CD4-positive, CD25-positive, alpha-beta regulatory T cell (primary cell): ENCODE results near the gene IGDCC3. TPM values are rescaled to one million over a fixed set of nuclear protein-coding genes. Genes with fewer than 3 reads are reported as not detected.

Experiments used
- ATAC-seq, 2 donors: fragments of 150-1000 bp; cut with Tn5 transposase; one replicate each; pipeline ENCODE4 v1.10.0; 2021; ENCODE audit warnings: low read depth in 2 of 2, moderate number of reproducible peaks in 2 of 2, moderate library complexity in 1 of 2
- DNase-seq, 3 donors: peaks; one replicate each; pipeline versions ENCODE4 v3.0.0 to v3.0.0-alpha.2; 2012 to 2022; ENCODE audit warnings: mixed read lengths in 1 of 3
- H3K27ac ChIP-seq: one replicate; pipeline ENCODE4 v1.7.0; 2013; ENCODE audit warnings: mild to moderate bottlenecking, low read length; ENCODE audit not compliant: insufficient read depth, poor library complexity, severe bottlenecking
- H3K27me3 ChIP-seq: one replicate; pipeline ENCODE4 v1.7.0; 2013; ENCODE audit warnings: low read length; ENCODE audit not compliant: control insufficient read depth, insufficient read depth
- H3K36me3 ChIP-seq: one replicate; pipeline ENCODE4 v1.7.0; 2013; ENCODE audit warnings: mild to moderate bottlenecking, low read length, moderate library complexity; ENCODE audit not compliant: control insufficient read depth, insufficient read depth
- H3K4me1 ChIP-seq: 2 replicates; pipeline ENCODE4 v1.7.0; 2013; ENCODE audit warnings: mild to moderate bottlenecking, low read length; ENCODE audit not compliant: insufficient read depth, control insufficient read depth, poor library complexity, severe bottlenecking
- H3K4me3 ChIP-seq: one replicate; pipeline ENCODE4 v1.7.0; 2013; ENCODE audit warnings: low read depth, mild to moderate bottlenecking, low read length, moderate library complexity
- H3K9me3 ChIP-seq, 2 experiments: 1 replicate in 1 of 2; 2 replicates in 1 of 2; pipeline ENCODE4 v1.7.0; 2013; ENCODE audit warnings: low read length in 2 of 2, mild to moderate bottlenecking in 1 of 2, moderate library complexity in 1 of 2; ENCODE audit not compliant: control insufficient read depth in 2 of 2
- H3K27ac Mint-ChIP-seq, 3 donors: one replicate each; pipeline ENCODE4 v1.8.0; 2020 to 2022; ENCODE audit warnings: mild to moderate bottlenecking in 3 of 3, mixed read lengths in 3 of 3, moderate library complexity in 2 of 3
- H3K27me3 Mint-ChIP-seq: one replicate; pipeline ENCODE4 v1.8.0; 2022; ENCODE audit warnings: mild to moderate bottlenecking, mixed read lengths
- H3K36me3 Mint-ChIP-seq: one replicate; pipeline ENCODE4 v1.8.0; 2020; ENCODE audit warnings: mixed read lengths
- H3K4me1 Mint-ChIP-seq, 4 donors: one replicate each; pipeline ENCODE4 v1.8.0; 2020 to 2022; ENCODE audit warnings: mixed read lengths in 4 of 4, mild to moderate bottlenecking in 1 of 4
- H3K4me3 Mint-ChIP-seq, 4 donors: one replicate each; pipeline ENCODE4 v1.8.0; 2020 to 2022; ENCODE audit warnings: mild to moderate bottlenecking in 4 of 4, mixed read lengths in 4 of 4, moderate library complexity in 3 of 4
- H3K9me3 Mint-ChIP-seq, 7 donors: one replicate each; pipeline ENCODE4 v1.8.0; 2020 to 2022; ENCODE audit warnings: mixed read lengths in 7 of 7, mild to moderate bottlenecking in 3 of 7, moderate library complexity in 2 of 7
- polyA plus RNA-seq, 4 donors: library from polyadenylated mRNA; unstranded; fragments of 300-500 nt; fragmentation: Illumina TruSeq; gene quantifications; one replicate each; pipeline ENCODE4 v1.2.3, GENCODE V29; 2021
- total RNA-seq: library from RNA; stranded (reverse); gene quantifications from one replicate; pipeline ENCODE4 v1.2.3, GENCODE V29; 2022

The IGDCC3 gene
- total and polyA plus RNA-seq, 5 donors from 2014 or later = not detected

DNA sequence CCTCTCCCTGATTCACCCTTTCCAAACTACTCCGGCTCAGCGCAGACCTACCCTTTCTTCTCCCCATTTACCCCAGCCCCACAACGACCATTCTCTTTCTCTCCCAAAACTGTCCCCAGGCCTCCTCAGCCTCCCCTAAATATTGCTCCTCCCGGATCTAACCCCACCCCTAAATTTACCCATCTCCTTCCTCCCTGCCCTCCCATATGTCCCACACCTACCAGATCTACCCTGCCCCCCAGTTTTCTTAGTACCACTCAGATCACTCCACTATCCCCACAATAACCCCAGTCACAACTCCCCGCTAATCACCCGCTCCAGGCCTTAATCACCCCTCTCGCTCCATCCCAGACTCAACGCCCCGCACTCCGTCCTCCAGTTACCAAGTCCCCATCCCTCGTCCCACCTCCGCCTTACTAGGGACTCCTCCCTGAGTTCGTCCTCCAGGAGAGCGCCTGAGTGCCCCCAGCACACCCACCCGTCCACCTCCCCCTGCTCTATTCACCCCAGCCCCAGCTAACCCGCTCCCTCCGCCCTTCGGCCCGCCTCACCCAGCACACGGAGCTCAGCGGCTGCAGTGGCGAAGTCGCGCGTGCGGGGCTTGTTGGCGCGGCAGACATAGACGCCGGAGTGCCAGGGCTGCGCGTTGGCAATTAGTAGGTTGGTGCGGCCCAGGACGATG lies 18.6 kb upstream of the IGDCC3 start:
- no peak for ATAC-seq
- no peaks in the 10 kb centered on the region for H3K9me3 ChIP-seq
- no peak overlapping the region for H3K4me3 ChIP-seq
- no peaks in the 10 kb centered on the region for H3K36me3 ChIP-seq
- H3K27me3 Mint-ChIP-seq = peaks cover 48% of the 10 kb centered on the region
- H3K4me1 ChIP-seq = no peaks in the 10 kb centered on the region
- H3K4me3 Mint-ChIP-seq = peak overlapping the region in 1 of 4 donors; percentile 29
- peaks cover 26% of the 10 kb centered on the region for H3K27me3 ChIP-seq
- H3K9me3 Mint-ChIP-seq = peaks cover 0 to 2% (median 0%) of the 10 kb centered on the region in 7 donors
- DNase-seq = no peak
- no peak overlapping the region for H3K27ac Mint-ChIP-seq
- peaks cover 0 to 12% (median 1%) of the 10 kb centered on the region in 4 donors for H3K4me1 Mint-ChIP-seq
- H3K36me3 Mint-ChIP-seq = no peaks in the 10 kb centered on the region
- no peak overlapping the region for H3K27ac ChIP-seq

DNA sequence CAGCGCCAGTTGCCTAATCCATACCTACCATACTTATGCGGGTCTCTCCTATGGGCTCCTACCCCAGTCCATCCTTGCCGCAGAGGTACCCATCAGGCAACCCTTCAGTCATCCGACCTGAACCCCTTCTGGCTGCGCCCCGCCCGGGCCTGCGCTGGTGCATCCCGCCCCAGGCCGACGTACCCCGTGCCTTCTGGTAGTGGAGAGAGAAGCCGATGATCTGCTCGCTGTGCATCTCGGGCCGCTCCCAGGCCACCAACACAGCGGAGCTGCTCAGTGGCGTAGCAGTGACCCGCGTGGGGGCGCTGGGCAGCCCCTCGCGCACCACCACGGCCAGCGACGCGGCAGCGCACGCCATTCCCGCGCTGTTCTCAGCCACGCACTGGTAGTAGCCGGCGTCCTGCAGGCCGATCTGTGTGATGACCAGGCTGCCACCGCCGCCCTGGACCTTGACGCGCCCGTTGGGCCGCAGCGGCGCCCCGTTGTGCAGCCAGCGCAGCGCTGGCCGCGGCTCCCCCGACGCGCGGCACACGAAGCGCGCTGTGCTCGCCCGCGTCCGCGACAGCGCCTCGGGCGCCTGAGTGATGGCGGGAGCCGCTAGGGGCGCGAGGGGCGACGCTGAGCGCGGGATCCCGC lies 17.9 kb upstream of the IGDCC3 start:
- no peaks in the 10 kb centered on the region for H3K36me3 Mint-ChIP-seq

DNA sequence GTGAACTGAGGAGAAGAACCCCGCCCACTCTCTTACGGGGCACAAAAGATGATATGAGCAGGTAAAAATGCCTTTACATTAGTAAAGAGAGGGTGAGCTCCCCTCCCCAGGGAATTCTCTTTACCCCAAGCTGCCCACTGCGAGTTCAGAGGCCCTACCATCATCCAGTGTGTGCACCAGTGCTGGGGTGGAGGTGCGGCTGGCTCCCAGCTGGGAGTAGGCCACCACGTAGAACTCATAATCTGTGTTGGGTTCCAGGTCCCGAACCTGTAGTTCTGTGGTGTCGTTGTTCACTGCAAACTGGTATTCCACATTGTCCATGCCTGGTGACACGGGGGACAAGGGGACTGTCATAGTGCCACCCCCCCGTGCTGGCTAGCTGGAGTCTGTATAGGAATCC lies 17.1 kb upstream of the IGDCC3 start:
- ATAC-seq (no peak), DNase-seq (no peak)
- H3K36me3 ChIP-seq = no peaks in the 10 kb centered on the region
- H3K9me3 ChIP-seq = no peaks in the 10 kb centered on the region
- Mint-ChIP-seq H3K27me3 (peaks cover 56% of the 10 kb centered on the region), H3K27ac (no peak overlapping the region), H3K4me3 (no peak overlapping the region), H3K36me3 (no peaks in the 10 kb centered on the region), H3K4me1 (peaks cover 0 to 9% (median 1%) of the 10 kb centered on the region in 4 donors), H3K9me3 (peaks cover 0 to 2% (median 0%) of the 10 kb centered on the region in 7 donors)
- no peak overlapping the region for H3K4me3 ChIP-seq
- no peaks in the 10 kb centered on the region for H3K4me1 ChIP-seq
- no peak overlapping the region for H3K27ac ChIP-seq
- peaks cover 23% of the 10 kb centered on the region for H3K27me3 ChIP-seq

More for the DNA sequence above, 17.9 kb upstream of the IGDCC3 start:
- Mint-ChIP-seq H3K27me3 (peaks cover 50% of the 10 kb centered on the region), H3K4me1 (peaks cover 0 to 9% (median 1%) of the 10 kb centered on the region in 4 donors), H3K9me3 (peaks cover 0 to 2% (median 0%) of the 10 kb centered on the region in 7 donors), H3K27ac (no peak overlapping the region), H3K4me3 (no peak overlapping the region)
- Histone ChIP-seq H3K4me3 (no peak overlapping the region), H3K27me3 (peaks cover 26% of the 10 kb centered on the region), H3K36me3 (no peaks in the 10 kb centered on the region), H3K9me3 (no peaks in the 10 kb centered on the region), H3K27ac (no peak overlapping the region), H3K4me1 (no peaks in the 10 kb centered on the region)
- no peak for ATAC-seq
- DNase-seq = no peak

- H3K9me3 Mint-ChIP-seq = peaks cover 0 to 2% (median 0%) of the 10 kb centered on the region in 7 donors
- H3K4me3 Mint-ChIP-seq = no peak overlapping the region
- H3K27ac Mint-ChIP-seq = no peak overlapping the region
- no peaks in the 10 kb centered on the region for H3K36me3 Mint-ChIP-seq
- ATAC-seq = no peak
- Histone ChIP-seq H3K36me3 (no peaks in the 10 kb centered on the region), H3K27me3 (peaks cover 23% of the 10 kb centered on the region), H3K4me1 (no peaks in the 10 kb centered on the region), H3K4me3 (no peak overlapping the region), H3K9me3 (no peaks in the 10 kb centered on the region), H3K27ac (no peak overlapping the region)
- H3K4me1 Mint-ChIP-seq = peaks cover 0 to 9% (median 1%) of the 10 kb centered on the region in 4 donors
- no peak for DNase-seq
- H3K27me3 Mint-ChIP-seq = peaks cover 58% of the 10 kb centered on the region
Observed at GRCh38 chr15:65394280-65394789, 16.5 kb upstream of the IGDCC3 start.

DNA sequence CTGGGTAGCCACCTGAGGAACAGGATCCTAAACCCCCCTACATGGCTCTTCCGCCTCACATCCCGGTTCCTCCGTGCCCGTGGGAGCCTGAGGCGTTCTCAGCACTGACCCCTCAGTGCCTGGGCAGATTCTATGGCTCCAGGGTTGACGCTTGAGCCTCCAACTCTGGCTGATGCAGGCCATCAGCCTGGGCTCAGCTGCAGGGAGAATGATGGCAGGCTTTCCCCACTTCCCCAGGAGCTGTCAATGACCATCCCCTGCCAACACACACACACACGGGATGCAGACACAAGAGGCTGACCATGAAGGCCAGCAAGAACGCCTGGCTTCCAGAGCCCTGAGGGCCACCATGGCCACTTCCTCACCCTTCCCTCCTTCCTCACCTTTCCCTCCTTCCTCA lies 15.8 kb upstream of the IGDCC3 start:
- no peak overlapping the region for H3K27ac Mint-ChIP-seq
- no peak for ATAC-seq
- Histone ChIP-seq H3K27ac (no peak overlapping the region), H3K4me3 (no peak overlapping the region), H3K27me3 (peaks cover 21% of the 10 kb centered on the region), H3K4me1 (no peaks in the 10 kb centered on the region), H3K36me3 (no peaks in the 10 kb centered on the region), H3K9me3 (no peaks in the 10 kb centered on the region)
- DNase-seq = no peak
- H3K9me3 Mint-ChIP-seq = peaks cover 0 to 2% (median 0%) of the 10 kb centered on the region in 7 donors
- H3K27me3 Mint-ChIP-seq = peaks cover 61% of the 10 kb centered on the region
- no peak overlapping the region for H3K4me3 Mint-ChIP-seq
- no peaks in the 10 kb centered on the region for H3K36me3 Mint-ChIP-seq
- peaks cover 0 to 9% (median 1%) of the 10 kb centered on the region in 4 donors for H3K4me1 Mint-ChIP-seq

- ATAC-seq = no peak
- Histone ChIP-seq H3K4me3 (no peak overlapping the region), H3K27ac (no peak overlapping the region), H3K36me3 (no peaks in the 10 kb centered on the region), H3K4me1 (no peaks in the 10 kb centered on the region), H3K9me3 (no peaks in the 10 kb centered on the region), H3K27me3 (peaks cover 21% of the 10 kb centered on the region)
- no peaks in the 10 kb centered on the region for H3K36me3 Mint-ChIP-seq
- H3K4me1 Mint-ChIP-seq = peaks cover 0 to 9% (median 1%) of the 10 kb centered on the region in 4 donors
- no peak overlapping the region for H3K4me3 Mint-ChIP-seq
- peaks cover 59% of the 10 kb centered on the region for H3K27me3 Mint-ChIP-seq
- no peak overlapping the region for H3K27ac Mint-ChIP-seq
- no peak for DNase-seq
- peaks cover 0 to 2% (median 0%) of the 10 kb centered on the region in 7 donors for H3K9me3 Mint-ChIP-seq
Observed at GRCh38 chr15:65393091-65393490, 15.3 kb upstream of the IGDCC3 start.

- Mint-ChIP-seq H3K27me3 (peaks cover 58% of the 10 kb centered on the region), H3K4me3 (no peak overlapping the region), H3K4me1 (peaks cover 0 to 9% (median 1%) of the 10 kb centered on the region in 4 donors), H3K36me3 (no peaks in the 10 kb centered on the region), H3K27ac (no peak overlapping the region), H3K9me3 (peaks cover 0 to 2% (median 0%) of the 10 kb centered on the region in 7 donors)
- H3K9me3 ChIP-seq = no peaks in the 10 kb centered on the region
- H3K36me3 ChIP-seq = no peaks in the 10 kb centered on the region
- H3K27me3 ChIP-seq = peaks cover 16% of the 10 kb centered on the region
- ATAC-seq (no peak), DNase-seq (no peak)
- H3K4me1 ChIP-seq = no peaks in the 10 kb centered on the region
- no peak overlapping the region for H3K27ac ChIP-seq
- no peak overlapping the region for H3K4me3 ChIP-seq
Observed at GRCh38 chr15:65392368-65392767, 14.6 kb upstream of the IGDCC3 start.
